MM.1S (cell line): ENCODE data around the gene CDIPT.

ENCODE experiments used
- DNase-seq: peaks from one replicate; pipeline ENCODE4 v3.0.0-alpha.2; 2015
- H2AFZ ChIP-seq: fragments of 300-600 bp; sonication (generic); 2 replicates; pipeline ENCODE4 v1.6.0; 2016; ENCODE audit warnings: antibody characterized with exemption, low read length
- H3F3A ChIP-seq: fragments of 300-600 bp; sonication (generic); 2 replicates; pipeline ENCODE4 v1.6.1; 2016; ENCODE audit warnings: mild to moderate bottlenecking, antibody characterized with exemption, low read length, moderate library complexity, mixed read lengths; ENCODE audit not compliant: insufficient read depth
- H3K27ac ChIP-seq: fragments of 300-600 bp; sonication (generic); 2 replicates; pipeline ENCODE4 v1.5.1; 2016; ENCODE audit warnings: mild to moderate bottlenecking, low read length
- H3K27me3 ChIP-seq: fragments of 300-600 bp; sonication (generic); replicated peaks from 2 replicates; pipeline ENCODE4 v1.6.0; 2016; ENCODE audit warnings: low read length; ENCODE audit not compliant: insufficient read depth
- H3K36me3 ChIP-seq: fragments of 300-600 bp; sonication (generic); replicated peaks from 2 replicates; pipeline ENCODE4 v1.6.1; 2016; ENCODE audit warnings: mild to moderate bottlenecking, low read length, mixed read lengths; ENCODE audit not compliant: insufficient read depth
- H3K4me1 ChIP-seq: fragments of 300-600 bp; sonication (generic); 2 replicates; pipeline ENCODE4 v1.6.1; 2016; ENCODE audit warnings: low read length, mixed read lengths
- H3K4me2 ChIP-seq: fragments of 300-600 bp; sonication (generic); 2 replicates; pipeline ENCODE4 v1.6.0; 2016; ENCODE audit warnings: low read depth, low read length
- H3K4me3 ChIP-seq: fragments of 300-600 bp; sonication (generic); 2 replicates; pipeline ENCODE4 v1.5.1; 2016; ENCODE audit warnings: low read length, mixed read lengths
- H3K79me2 ChIP-seq: fragments of 300-600 bp; sonication (generic); 2 replicates; pipeline ENCODE4 v1.6.1; 2016; ENCODE audit warnings: mixed run types, low read length, mixed read lengths
- H3K9ac ChIP-seq: fragments of 300-600 bp; sonication (generic); 2 replicates; pipeline ENCODE4 v1.6.1; 2016; ENCODE audit warnings: low read length, mixed read lengths
- H3K9me2 ChIP-seq: fragments of 300-600 bp; sonication (generic); replicated peaks from 2 replicates; pipeline ENCODE4 v1.6.1; 2016; ENCODE audit warnings: mild to moderate bottlenecking, low read length, mixed read lengths; ENCODE audit not compliant: insufficient read depth
- H3K9me3 ChIP-seq: fragments of 300-600 bp; sonication (generic); replicated peaks from 2 replicates; pipeline ENCODE4 v1.6.1; 2016; ENCODE audit warnings: mild to moderate bottlenecking, low read length, mixed read lengths; ENCODE audit not compliant: insufficient read depth
- H4K20me1 ChIP-seq: fragments of 300-600 bp; sonication (generic); 2 replicates; pipeline ENCODE4 v1.6.1; 2016; ENCODE audit warnings: mild to moderate bottlenecking, low read length, moderate library complexity, mixed read lengths; ENCODE audit not compliant: insufficient read depth
- EZH2 ChIP-seq: fragments of 300-600 bp; sonication (generic); optimal IDR thresholded peaks from 2 replicates; pipeline ENCODE3; 2017; ENCODE audit warnings: low read depth, mild to moderate bottlenecking, antibody characterized with exemption, low read length, mixed read lengths
- EZH2phosphoT487 ChIP-seq: fragments of 300-600 bp; sonication (generic); IDR thresholded peaks from 2 replicates; pipeline ENCODE4 v1.6.1; 2018; ENCODE audit warnings: antibody characterized with exemption, low read length
- TF ChIP-seq, protein P1 (sequence below): fragments of 300-600 bp; sonication (generic); IDR thresholded peaks from 2 replicates; pipeline ENCODE4 v1.5.1; 2016; ENCODE audit warnings: antibody characterized with exemption, low read length, mixed read lengths

Gene CDIPT

DNA sequence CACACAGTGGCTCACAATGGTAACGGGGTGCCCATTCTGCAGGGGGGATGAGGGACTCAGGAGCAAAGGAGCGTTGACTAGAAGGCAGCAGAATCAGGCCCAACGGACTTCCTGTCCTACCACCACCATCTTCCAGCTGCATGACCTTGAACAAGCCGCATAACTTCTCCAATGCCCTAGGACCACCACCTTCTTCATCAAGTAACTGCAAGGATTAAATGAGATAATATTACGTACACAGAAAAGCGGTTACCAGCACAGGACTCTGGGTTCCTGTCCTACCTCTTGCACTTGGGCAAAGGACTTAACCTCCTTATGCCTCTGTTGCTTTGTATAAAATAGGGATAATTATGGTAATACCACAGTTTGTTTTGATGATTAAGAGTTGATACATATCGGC lies 41.9 kb upstream of the CDIPT start:
- peaks cover 26% of the 10 kb centered on the region for H3K27me3 ChIP-seq
- H3K9me3 ChIP-seq = no peaks in the 10 kb centered on the region
- no peaks in the 10 kb centered on the region for H3F3A ChIP-seq
- H3K4me2 ChIP-seq = no peak overlapping the region
- TF ChIP-seq EZH2 = no peak
- TF ChIP-seq, protein P1, sequence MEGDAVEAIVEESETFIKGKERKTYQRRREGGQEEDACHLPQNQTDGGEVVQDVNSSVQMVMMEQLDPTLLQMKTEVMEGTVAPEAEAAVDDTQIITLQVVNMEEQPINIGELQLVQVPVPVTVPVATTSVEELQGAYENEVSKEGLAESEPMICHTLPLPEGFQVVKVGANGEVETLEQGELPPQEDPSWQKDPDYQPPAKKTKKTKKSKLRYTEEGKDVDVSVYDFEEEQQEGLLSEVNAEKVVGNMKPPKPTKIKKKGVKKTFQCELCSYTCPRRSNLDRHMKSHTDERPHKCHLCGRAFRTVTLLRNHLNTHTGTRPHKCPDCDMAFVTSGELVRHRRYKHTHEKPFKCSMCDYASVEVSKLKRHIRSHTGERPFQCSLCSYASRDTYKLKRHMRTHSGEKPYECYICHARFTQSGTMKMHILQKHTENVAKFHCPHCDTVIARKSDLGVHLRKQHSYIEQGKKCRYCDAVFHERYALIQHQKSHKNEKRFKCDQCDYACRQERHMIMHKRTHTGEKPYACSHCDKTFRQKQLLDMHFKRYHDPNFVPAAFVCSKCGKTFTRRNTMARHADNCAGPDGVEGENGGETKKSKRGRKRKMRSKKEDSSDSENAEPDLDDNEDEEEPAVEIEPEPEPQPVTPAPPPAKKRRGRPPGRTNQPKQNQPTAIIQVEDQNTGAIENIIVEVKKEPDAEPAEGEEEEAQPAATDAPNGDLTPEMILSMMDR = no peak
- no peak for TF ChIP-seq EZH2phosphoT487
- H3K4me3 ChIP-seq = no peak overlapping the region
- no peaks in the 10 kb centered on the region for H3K9me2 ChIP-seq
- no peak for DNase-seq
- no peak overlapping the region for H3K27ac ChIP-seq
- no peaks in the 10 kb centered on the region for H4K20me1 ChIP-seq
- no peaks in the 10 kb centered on the region for H3K79me2 ChIP-seq
- no peak overlapping the region for H3K9ac ChIP-seq
- no peaks in the 10 kb centered on the region for H3K36me3 ChIP-seq
- H2AFZ ChIP-seq = no peak overlapping the region
- no peaks in the 10 kb centered on the region for H3K4me1 ChIP-seq

GRCh38 chr16:29903590-29903989 lies 40.6 kb upstream of the CDIPT start:
- Histone ChIP-seq H3K4me3 (no peak overlapping the region), H3K79me2 (no peaks in the 10 kb centered on the region), H3K27ac (no peak overlapping the region), H3K4me1 (0 out of 2 replicates have a peak, but pooled peaks cover 4% of the 10 kb centered on the region), H3F3A (no peaks in the 10 kb centered on the region), H2AFZ (no peak overlapping the region), H3K36me3 (no peaks in the 10 kb centered on the region), H3K9ac (no peak overlapping the region), H3K9me3 (no peaks in the 10 kb centered on the region), H3K9me2 (no peaks in the 10 kb centered on the region), H3K27me3 (peaks cover 32% of the 10 kb centered on the region), H4K20me1 (no peaks in the 10 kb centered on the region), H3K4me2 (no peak overlapping the region)
- no peak for DNase-seq
- no peak for TF ChIP-seq EZH2
- TF ChIP-seq, protein P1 = no peak
- no peak for TF ChIP-seq EZH2phosphoT487

DNA sequence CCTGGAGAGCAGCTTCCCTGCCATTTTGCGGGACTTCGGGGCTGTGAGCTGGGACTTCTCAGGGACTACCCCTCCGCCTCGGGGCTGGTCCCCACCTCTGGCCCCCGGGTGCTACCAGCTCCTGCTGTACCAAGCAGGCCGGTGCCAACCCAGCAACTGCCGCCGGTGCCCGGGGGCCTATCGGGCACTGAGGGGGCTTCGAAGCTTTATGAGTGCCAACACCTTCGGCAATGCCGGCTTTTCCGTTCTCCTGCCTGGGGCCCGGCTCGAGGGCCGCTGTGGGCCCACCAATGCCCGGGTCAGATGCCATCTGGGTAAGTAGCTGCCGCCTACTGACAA lies 38.5 kb upstream of the CDIPT start:
- Histone ChIP-seq H3K9me2 (no peaks in the 10 kb centered on the region), H3F3A (no peaks in the 10 kb centered on the region), H3K79me2 (no peaks in the 10 kb centered on the region), H3K27ac (no peak overlapping the region), H3K4me2 (no peak overlapping the region), H3K4me1 (0 out of 2 replicates have a peak, but pooled peaks cover 4% of the 10 kb centered on the region), H3K27me3 (peaks cover 47% of the 10 kb centered on the region), H4K20me1 (no peaks in the 10 kb centered on the region), H3K36me3 (no peaks in the 10 kb centered on the region), H2AFZ (no peak overlapping the region), H3K4me3 (no peak overlapping the region), H3K9me3 (no peaks in the 10 kb centered on the region), H3K9ac (no peak overlapping the region)
- TF ChIP-seq EZH2phosphoT487 = no peak
- TF ChIP-seq, protein P1 = no peak
- TF ChIP-seq EZH2 = no peak
- no peak for DNase-seq
